ENCODE measurements around the gene RHEX.

DNA sequence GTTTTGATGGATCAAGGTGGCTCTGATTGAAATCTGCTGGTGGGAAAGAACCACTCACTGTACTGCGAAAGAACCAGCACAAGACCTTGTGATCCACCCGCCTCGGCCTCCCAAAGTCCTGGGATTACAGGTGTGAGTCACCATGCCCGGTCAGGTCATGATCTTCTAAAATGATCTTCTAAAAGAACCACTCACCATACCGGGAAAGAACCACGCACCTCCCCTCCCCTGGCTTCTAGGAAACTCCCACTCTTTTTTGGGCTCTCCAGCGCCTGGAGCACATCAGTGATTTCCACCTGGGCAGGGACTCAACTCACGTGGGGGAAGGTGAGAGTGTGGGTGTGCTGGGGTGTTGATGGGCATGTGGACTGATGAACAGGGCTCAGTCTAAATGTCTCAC is 41.9 kb upstream of the RHEX start:
- TF ChIP-seq MAFK (conservative IDR thresholded peaks at IDR 0.05 in 1 of 2, IDR thresholded peaks at IDR 0.05 in 1 of 2; ENCODE audit: low read length in 2 of 2) (no peak), SALL2 (CRISPR knock-in tag; IDR thresholded peaks at IDR 0.05) (no peak), ZNF766 (CRISPR knock-in tag; IDR thresholded peaks at IDR 0.05; ENCODE audit: borderline replicate concordance) (no peak), HOXD1 (CRISPR knock-in tag; IDR thresholded peaks at IDR 0.05) (no peak), ATF2 (CRISPR knock-in tag; IDR thresholded peaks at IDR 0.05) (no peak), ZFP36 (IDR thresholded peaks at IDR 0.05; ENCODE audit: borderline replicate concordance, low read depth, low read length, partially characterized antibody) (no peak), NFAT5 (CRISPR knock-in tag; IDR thresholded peaks at IDR 0.05) (no peak)
- TF ChIP-seq, protein P1, sequence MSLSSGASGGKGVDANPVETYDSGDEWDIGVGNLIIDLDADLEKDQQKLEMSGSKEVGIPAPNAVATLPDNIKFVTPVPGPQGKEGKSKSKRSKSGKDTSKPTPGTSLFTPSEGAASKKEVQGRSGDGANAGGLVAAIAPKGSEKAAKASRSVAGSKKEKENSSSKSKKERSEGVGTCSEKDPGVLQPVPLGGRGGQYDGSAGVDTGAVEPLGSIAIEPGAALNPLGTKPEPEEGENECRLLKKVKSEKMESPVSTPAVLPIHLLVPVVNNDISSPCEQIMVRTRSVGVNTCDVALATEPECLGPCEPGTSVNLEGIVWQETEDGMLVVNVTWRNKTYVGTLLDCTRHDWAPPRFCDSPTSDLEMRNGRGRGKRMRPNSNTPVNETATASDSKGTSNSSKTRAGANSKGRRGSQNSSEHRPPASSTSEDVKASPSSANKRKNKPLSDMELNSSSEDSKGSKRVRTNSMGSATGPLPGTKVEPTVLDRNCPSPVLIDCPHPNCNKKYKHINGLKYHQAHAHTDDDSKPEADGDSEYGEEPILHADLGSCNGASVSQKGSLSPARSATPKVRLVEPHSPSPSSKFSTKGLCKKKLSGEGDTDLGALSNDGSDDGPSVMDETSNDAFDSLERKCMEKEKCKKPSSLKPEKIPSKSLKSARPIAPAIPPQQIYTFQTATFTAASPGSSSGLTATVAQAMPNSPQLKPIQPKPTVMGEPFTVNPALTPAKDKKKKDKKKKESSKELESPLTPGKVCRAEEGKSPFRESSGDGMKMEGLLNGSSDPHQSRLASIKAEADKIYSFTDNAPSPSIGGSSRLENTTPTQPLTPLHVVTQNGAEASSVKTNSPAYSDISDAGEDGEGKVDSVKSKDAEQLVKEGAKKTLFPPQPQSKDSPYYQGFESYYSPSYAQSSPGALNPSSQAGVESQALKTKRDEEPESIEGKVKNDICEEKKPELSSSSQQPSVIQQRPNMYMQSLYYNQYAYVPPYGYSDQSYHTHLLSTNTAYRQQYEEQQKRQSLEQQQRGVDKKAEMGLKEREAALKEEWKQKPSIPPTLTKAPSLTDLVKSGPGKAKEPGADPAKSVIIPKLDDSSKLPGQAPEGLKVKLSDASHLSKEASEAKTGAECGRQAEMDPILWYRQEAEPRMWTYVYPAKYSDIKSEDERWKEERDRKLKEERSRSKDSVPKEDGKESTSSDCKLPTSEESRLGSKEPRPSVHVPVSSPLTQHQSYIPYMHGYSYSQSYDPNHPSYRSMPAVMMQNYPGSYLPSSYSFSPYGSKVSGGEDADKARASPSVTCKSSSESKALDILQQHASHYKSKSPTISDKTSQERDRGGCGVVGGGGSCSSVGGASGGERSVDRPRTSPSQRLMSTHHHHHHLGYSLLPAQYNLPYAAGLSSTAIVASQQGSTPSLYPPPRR (CRISPR knock-in tag; IDR thresholded peaks at IDR 0.05; ENCODE audit: borderline replicate concordance): no peak

All from HepG2 (cell line).